Keratinocyte (primary cell): Measurements from ENCODE around the gene NEGR1. TPM values are rescaled to one million over a fixed set of nuclear protein-coding genes. Genes with fewer than 3 reads are reported as not detected.

Source experiments
- DNase-seq: peaks from one replicate; pipeline ENCODE4 v3.0.0-alpha.2; 2011; ENCODE audit warnings: low read depth, missing footprints, low spot score
- FAIRE-seq: peaks from 2 replicates; lab custom pipeline; 2011; peaks lifted over from hg19 to GRCh38; lab: Jason Lieb, UNC
- H2AFZ ChIP-seq: 2 replicates; pipeline ENCODE4 v1.6.0; 2012; ENCODE audit warnings: low read length, control low read depth, inconsistent platforms; ENCODE audit not compliant: control insufficient read depth
- H3K27ac ChIP-seq: 2 replicates; pipeline ENCODE4 v1.5.1; 2011; ENCODE audit warnings: low read length; ENCODE audit not compliant: control insufficient read depth, insufficient read depth
- H3K27me3 ChIP-seq: 3 replicates; pipeline ENCODE4 v1.6.0; 2011; ENCODE audit warnings: low read length; ENCODE audit not compliant: control insufficient read depth, insufficient read depth; ENCODE audit errors: extremely low read depth
- H3K36me3 ChIP-seq, 2 experiments: 2 replicates in 1 of 2; 3 replicates in 1 of 2; pipeline ENCODE4 v1.5.1; 2011; ENCODE audit warnings: low read length in 2 of 2, mild to moderate bottlenecking in 1 of 2; ENCODE audit not compliant: control insufficient read depth in 2 of 2, insufficient read depth in 2 of 2; ENCODE audit errors: extremely low read depth in 1 of 2
- H3K4me1 ChIP-seq: 3 replicates; pipeline ENCODE4 v1.5.1; 2011; ENCODE audit warnings: low read length; ENCODE audit not compliant: control insufficient read depth, insufficient read depth; ENCODE audit errors: extremely low read depth
- H3K4me2 ChIP-seq: 3 replicates; pipeline ENCODE4 v1.6.0; 2011; ENCODE audit warnings: low read depth, low read length; ENCODE audit not compliant: control insufficient read depth, insufficient read depth; ENCODE audit errors: extremely low read depth
- H3K4me3 ChIP-seq, 3 experiments: fragments of 200-600 bp in 1 of 3; sonication (generic) in 1 of 3; 2 replicates in 2 of 3; 3 replicates in 1 of 3; pipeline ENCODE4 v1.5.1; 2011 to 2016; ENCODE audit warnings: low read length in 3 of 3, mild to moderate bottlenecking in 3 of 3, control low read depth in 2 of 3, inconsistent platforms in 1 of 3, low read depth in 1 of 3, mixed read lengths in 1 of 3, mixed run types in 1 of 3, moderate library complexity in 1 of 3; ENCODE audit not compliant: control insufficient read depth in 2 of 3, insufficient read depth in 2 of 3; ENCODE audit errors: extremely low read depth in 1 of 3
- H3K79me2 ChIP-seq: 2 replicates; pipeline ENCODE4 v1.6.0; 2012; ENCODE audit warnings: low read length; ENCODE audit not compliant: control insufficient read depth, insufficient read depth
- H3K9ac ChIP-seq: 3 replicates; pipeline ENCODE4 v1.6.0; 2011; ENCODE audit warnings: low read length; ENCODE audit not compliant: control insufficient read depth, insufficient read depth; ENCODE audit errors: extremely low read depth
- H3K9me1 ChIP-seq: 3 replicates; pipeline ENCODE4 v1.6.0; 2011; ENCODE audit warnings: low read length; ENCODE audit not compliant: control insufficient read depth, insufficient read depth; ENCODE audit errors: extremely low read depth
- H3K9me3 ChIP-seq: 2 replicates; pipeline ENCODE4 v1.5.1; 2012; ENCODE audit warnings: low read depth, low read length; ENCODE audit not compliant: control insufficient read depth
- H4K20me1 ChIP-seq: 3 replicates; pipeline ENCODE4 v1.6.0; 2011; ENCODE audit warnings: low read length; ENCODE audit not compliant: control insufficient read depth, insufficient read depth; ENCODE audit errors: extremely low read depth
- CTCF ChIP-seq, 3 experiments: IDR thresholded peaks in 1 of 3; conservative IDR thresholded peaks in 1 of 3; optimal IDR thresholded peaks in 1 of 3; 2 replicates in 2 of 3; 3 replicates in 1 of 3; pipeline versions ENCODE3 to v1.5.1; 2011; ENCODE audit warnings: low read length in 3 of 3, mild to moderate bottlenecking in 3 of 3, moderate library complexity in 2 of 3, control low read depth in 1 of 3, inconsistent platforms in 1 of 3; ENCODE audit not compliant: insufficient read depth in 2 of 3; ENCODE audit errors: extremely low read depth in 1 of 3
- EZH2 ChIP-seq: IDR thresholded peaks from one replicate; pipeline ENCODE4 v1.6.1; 2012; ENCODE audit warnings: inconsistent platforms, mild to moderate bottlenecking, low read length, moderate library complexity
- dilution Hi-C: fragments of 300-500 bp; cut with MboI; formaldehyde crosslinking; loops from one replicate; pipeline ENCODE4 v1.7.0; 2020; ENCODE audit warnings: low sequenced_read_pairs; ENCODE audit not compliant: extremely low pct_ligation_motif_present
- polyA plus RNA-seq, 5 experiments: library from polyadenylated mRNA; depleted of rRNA in 3 of 5; stranded (reverse) in 3 of 5; stranded (forward) in 1 of 5; unstranded in 1 of 5; fragments of >200 nt; gene quantifications; 1 replicate in 1 of 5; 2 replicates in 3 of 5; 3 replicates in 1 of 5; pipeline versions ENCODE4 v1.2.1 to v1.2.3, GENCODE V29; 2011 to 2012; ENCODE audit warnings: missing spikeins in 2 of 5, low read depth in 1 of 5, low replicate concordance in 1 of 5

The NEGR1 gene
- polyA plus RNA-seq, 1 donor (not counting 4 experiments of a cell fraction or from before 2014, with no cell fraction given): 1.6 TPM

- Histone ChIP-seq H3K79me2 (no peaks in the 10 kb centered on the region), H3K27me3 (no peaks in the 10 kb centered on the region), H3K9ac (no peak overlapping the region), H3K9me3 (no peaks in the 10 kb centered on the region), H3K4me1 (no peaks in the 10 kb centered on the region), H4K20me1 (no peaks in the 10 kb centered on the region), H3K4me2 (no peak overlapping the region), H3K4me3 (no peak overlapping the region), H2AFZ (no peak overlapping the region), H3K36me3 (no peaks in the 10 kb centered on the region), H3K9me1 (no peaks in the 10 kb centered on the region), H3K27ac (no peak overlapping the region)
- FAIRE-seq (no peak), DNase-seq (no peak)
- TF ChIP-seq EZH2: no peak
- no peak for TF ChIP-seq CTCF (optimal IDR thresholded peaks at IDR 0.05 in 1 of 3, IDR thresholded peaks at IDR 0.05 in 1 of 3, conservative IDR thresholded peaks at IDR 0.05 in 1 of 3; ENCODE audit: extremely low read depth in 1 of 3, insufficient read depth in 2 of 3, low read length in 3 of 3)
- dilution Hi-C loops: no loop called here
Measured at GRCh38 chr1:72051538-72051937, 230.8 kb downstream of the NEGR1 start.

GRCh38 chr1:72050551-72050950 lies 231.8 kb downstream of the NEGR1 start:
- dilution Hi-C loops: no loop called here
- Histone ChIP-seq H4K20me1 (no peaks in the 10 kb centered on the region), H3K9me1 (no peaks in the 10 kb centered on the region), H3K27me3 (no peaks in the 10 kb centered on the region), H3K9ac (no peak overlapping the region), H3K4me2 (no peak overlapping the region), H3K9me3 (no peaks in the 10 kb centered on the region), H3K4me1 (no peaks in the 10 kb centered on the region), H3K36me3 (no peaks in the 10 kb centered on the region), H2AFZ (no peak overlapping the region), H3K27ac (no peak overlapping the region), H3K79me2 (no peaks in the 10 kb centered on the region), H3K4me3 (no peak overlapping the region)
- TF ChIP-seq EZH2 (no peak), CTCF (optimal IDR thresholded peaks at IDR 0.05 in 1 of 3, IDR thresholded peaks at IDR 0.05 in 1 of 3, conservative IDR thresholded peaks at IDR 0.05 in 1 of 3; ENCODE audit: extremely low read depth in 1 of 3, insufficient read depth in 2 of 3, low read length in 3 of 3) (no peak)
- no peak for DNase-seq
- FAIRE-seq: no peak
